Measurements from ENCODE around the gene RFX7.

The RFX7 gene

DNA sequence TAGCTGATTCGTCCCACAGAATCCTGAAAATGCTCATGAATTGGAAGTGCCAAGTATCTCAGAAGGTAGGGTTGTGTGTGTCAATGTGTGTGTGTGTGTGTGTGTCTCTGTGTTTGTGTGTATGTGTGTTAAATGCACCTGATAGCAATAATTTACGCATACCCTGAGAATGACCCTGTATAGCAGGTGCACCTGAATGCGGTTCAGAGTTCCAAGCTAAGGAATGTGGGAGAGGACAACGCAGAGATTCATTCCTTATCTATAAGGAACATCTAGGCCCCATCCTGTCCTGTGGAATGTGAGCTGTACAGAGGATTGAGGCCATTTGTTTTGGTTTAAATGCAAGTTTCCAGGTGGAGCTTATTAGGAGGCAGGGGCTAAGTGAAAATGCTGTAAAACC is 201.2 kb downstream of the RFX7 start:
- POLR2A ChIA-PET = interaction anchor here (1.1 kb wide), 2 partner anchors 23 to 49 kb away, joined by 4 read pairs; partner anchors contain the start of gene NEDD4

GRCh38 chr15:56042031-56042430 is 201.6 kb downstream of the RFX7 start:
- no peaks in the 10 kb centered on the region for H3K36me3 ChIP-seq (ENCODE audit: control insufficient read depth in 2 of 2, insufficient read depth in 1 of 2, low read length in 2 of 2)
- H3K4me3 ChIP-seq (ENCODE audit: low read depth, low read length) = no peak overlapping the region
- ChIA-PET POLR2A (interaction anchor here (1.1 kb wide), 2 partner anchors 23 to 48 kb away, joined by 4 read pairs; partner anchors contain the start of gene NEDD4), CTCF (interaction anchor here (0.7 to 1.4 kb wide), 3 partner anchors 10 to 125 kb away, joined by 3 to 5 read pairs (median 3); no protein-coding TSS in a partner anchor)
- H3K9me3 ChIP-seq (ENCODE audit: control insufficient read depth, insufficient read depth, low read depth, low read length) = no peaks in the 10 kb centered on the region
- peak; percentile 21; the same call in 1 of the 2 replicates for TF ChIP-seq ZXDB (tag by site-specific recombination; IDR thresholded peaks at IDR 0.05)
- no peak for TF ChIP-seq ZNF530 (tag by site-specific recombination; IDR thresholded peaks at IDR 0.05; ENCODE audit: low read depth)
- peak overlapping the region; percentile 12; the same call in 1 of the 2 replicates for H3K27ac ChIP-seq (ENCODE audit: extremely low read depth, low read depth, low read length)
- peaks cover 12% of the 10 kb centered on the region; the same call in 1 of the 2 replicates for H3K4me1 ChIP-seq (ENCODE audit: control insufficient read depth, insufficient read depth, low read length)

More for the DNA sequence above, 201.2 kb downstream of the RFX7 start:
- no peaks in the 10 kb centered on the region for H3K9me3 ChIP-seq (ENCODE audit: control insufficient read depth, insufficient read depth, low read depth, low read length)
- no peak overlapping the region for H3K4me3 ChIP-seq (ENCODE audit: low read depth, low read length)
- H3K36me3 ChIP-seq (ENCODE audit: control insufficient read depth in 2 of 2, insufficient read depth in 1 of 2, low read length in 2 of 2) = no peaks in the 10 kb centered on the region
- CTCF ChIA-PET = interaction anchor here (0.7 to 0.8 kb wide), 2 partner anchors 10 to 49 kb away, joined by 3 read pairs; no protein-coding TSS in a partner anchor
- TF ChIP-seq, protein P1, sequence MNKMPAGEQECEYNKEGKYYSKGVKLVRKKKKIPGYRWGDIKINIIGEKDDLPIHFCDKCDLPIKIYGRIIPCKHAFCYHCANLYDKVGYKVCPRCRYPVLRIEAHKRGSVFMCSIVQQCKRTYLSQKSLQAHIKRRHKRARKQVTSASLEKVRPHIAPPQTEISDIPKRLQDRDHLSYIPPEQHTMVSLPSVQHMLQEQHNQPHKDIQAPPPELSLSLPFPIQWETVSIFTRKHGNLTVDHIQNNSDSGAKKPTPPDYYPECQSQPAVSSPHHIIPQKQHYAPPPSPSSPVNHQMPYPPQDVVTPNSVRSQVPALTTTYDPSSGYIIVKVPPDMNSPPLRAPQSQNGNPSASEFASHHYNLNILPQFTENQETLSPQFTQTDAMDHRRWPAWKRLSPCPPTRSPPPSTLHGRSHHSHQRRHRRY (tag by site-specific recombination; IDR thresholded peaks at IDR 0.05) = no peak
- no peak for TF ChIP-seq ZBTB20 (tag by site-specific recombination; IDR thresholded peaks at IDR 0.05)
- TF ChIP-seq, protein P2, sequence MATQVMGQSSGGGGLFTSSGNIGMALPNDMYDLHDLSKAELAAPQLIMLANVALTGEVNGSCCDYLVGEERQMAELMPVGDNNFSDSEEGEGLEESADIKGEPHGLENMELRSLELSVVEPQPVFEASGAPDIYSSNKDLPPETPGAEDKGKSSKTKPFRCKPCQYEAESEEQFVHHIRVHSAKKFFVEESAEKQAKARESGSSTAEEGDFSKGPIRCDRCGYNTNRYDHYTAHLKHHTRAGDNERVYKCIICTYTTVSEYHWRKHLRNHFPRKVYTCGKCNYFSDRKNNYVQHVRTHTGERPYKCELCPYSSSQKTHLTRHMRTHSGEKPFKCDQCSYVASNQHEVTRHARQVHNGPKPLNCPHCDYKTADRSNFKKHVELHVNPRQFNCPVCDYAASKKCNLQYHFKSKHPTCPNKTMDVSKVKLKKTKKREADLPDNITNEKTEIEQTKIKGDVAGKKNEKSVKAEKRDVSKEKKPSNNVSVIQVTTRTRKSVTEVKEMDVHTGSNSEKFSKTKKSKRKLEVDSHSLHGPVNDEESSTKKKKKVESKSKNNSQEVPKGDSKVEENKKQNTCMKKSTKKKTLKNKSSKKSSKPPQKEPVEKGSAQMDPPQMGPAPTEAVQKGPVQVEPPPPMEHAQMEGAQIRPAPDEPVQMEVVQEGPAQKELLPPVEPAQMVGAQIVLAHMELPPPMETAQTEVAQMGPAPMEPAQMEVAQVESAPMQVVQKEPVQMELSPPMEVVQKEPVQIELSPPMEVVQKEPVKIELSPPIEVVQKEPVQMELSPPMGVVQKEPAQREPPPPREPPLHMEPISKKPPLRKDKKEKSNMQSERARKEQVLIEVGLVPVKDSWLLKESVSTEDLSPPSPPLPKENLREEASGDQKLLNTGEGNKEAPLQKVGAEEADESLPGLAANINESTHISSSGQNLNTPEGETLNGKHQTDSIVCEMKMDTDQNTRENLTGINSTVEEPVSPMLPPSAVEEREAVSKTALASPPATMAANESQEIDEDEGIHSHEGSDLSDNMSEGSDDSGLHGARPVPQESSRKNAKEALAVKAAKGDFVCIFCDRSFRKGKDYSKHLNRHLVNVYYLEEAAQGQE (tag by site-specific recombination; IDR thresholded peaks at IDR 0.05) = no peak
- TF ChIP-seq ZNF354C (tag by site-specific recombination; IDR thresholded peaks at IDR 0.05; ENCODE audit: borderline replicate concordance, low read depth) = no peak
- no peak for TF ChIP-seq ZEB2 (tag by site-specific recombination; IDR thresholded peaks at IDR 0.05)
- TF ChIP-seq WT1 (tag by site-specific recombination; IDR thresholded peaks at IDR 0.05) = no peak
- TF ChIP-seq ZNF670 (tag by site-specific recombination; IDR thresholded peaks at IDR 0.05; ENCODE audit: low read depth) = no peak
- TF ChIP-seq TSHZ1 (tag by site-specific recombination; IDR thresholded peaks at IDR 0.05; ENCODE audit: borderline replicate concordance) = no peak
- peaks cover 12% of the 10 kb centered on the region; the same call in 1 of the 2 replicates for H3K4me1 ChIP-seq (ENCODE audit: control insufficient read depth, insufficient read depth, low read length)
- H3K27ac ChIP-seq (ENCODE audit: extremely low read depth, low read depth, low read length) = peak overlapping the region; percentile 12; the same call in 1 of the 2 replicates

All from HEK293 (cell line).